GM10248 (cell line): ENCODE measurements around the gene ZNF691.
"Not testable (repeated sequence)": the region's sequence is repeated elsewhere in the genome, so short reads cannot be mapped to it uniquely, and the experiment has no call there.

ENCODE experiments used
- CTCF ChIA-PET: fragments of 300-600 bp; sonication (Branson Sonifier 250); formaldehyde crosslinking; extraction: SDS; loops from one replicate; lab custom pipeline; 2021; ENCODE audit warnings: antibody characterized with exemption; lab: Yijun Ruan, JAX
- POLR2A ChIA-PET: fragments of 350-650 bp; sonication (Branson Sonifier 250); formaldehyde crosslinking; extraction: SDS; loops from one replicate; lab custom pipeline; 2020; ENCODE audit warnings: antibody characterized with exemption; lab: Yijun Ruan, JAX
- DNase-seq: peaks from one replicate; pipeline ENCODE4 v3.0.0; 2012; ENCODE audit errors: extremely low spot score
- CTCF ChIP-seq: IDR thresholded peaks from 2 replicates; pipeline ENCODE4 v1.5.1; 2012; ENCODE audit warnings: mild to moderate bottlenecking, low read depth; ENCODE audit errors: extremely low read depth, missing control alignments, control extremely low read depth

ZNF691 gene

GRCh38 chr1:42887366-42887765 lies 41.0 kb downstream of the ZNF691 start:
- DNase-seq: no peak
- no peak for TF ChIP-seq CTCF
- CTCF ChIA-PET: interaction anchor here (1.8 kb wide), 1 partner anchor 186 kb away, joined by 5 read pairs; no protein-coding TSS in a partner anchor
- POLR2A ChIA-PET: no interaction called here

- DNase-seq: no peak
- no peak for TF ChIP-seq CTCF
- ChIA-PET CTCF (interaction anchor here (0.7 to 1.8 kb wide), 2 partner anchors 27 to 186 kb away, joined by 3 to 5 read pairs; no protein-coding TSS in a partner anchor), POLR2A (no interaction called here)
These were observed 41.7 kb downstream of the ZNF691 start for GRCh38 chr1:42888013-42888633.

- ChIA-PET POLR2A (no interaction called here), CTCF (interaction anchor here (1.4 to 1.8 kb wide), 3 partner anchors 9 to 184 kb away, joined by 3 to 5 read pairs (median 5); no protein-coding TSS in a partner anchor)
- TF ChIP-seq CTCF: no peak
- no peak for DNase-seq
These were observed 42.9 kb downstream of the ZNF691 start for GRCh38 chr1:42889264-42889663.

GRCh38 chr1:42891465-42892138 lies 45.2 kb downstream of the ZNF691 start:
- no peak for TF ChIP-seq CTCF
- CTCF ChIA-PET: no interaction called here
- POLR2A ChIA-PET: no interaction called here
- DNase-seq: no peak

- POLR2A ChIA-PET, DNase-seq: not testable (repeated sequence)
- CTCF ChIA-PET: interaction anchor here (1.0 to 2.6 kb wide), 4 partner anchors 13 to 173 kb away, joined by 4 to 9 read pairs (median 6); no protein-coding TSS in a partner anchor
These were observed 53.5 kb downstream of the ZNF691 start for GRCh38 chr1:42899960-42900359.
